Skin of body (tissue), 3 donors: ENCODE data around the gene PPP4R3A. TPM values are rescaled to one million over a fixed set of nuclear protein-coding genes. Genes with fewer than 3 reads are reported as not detected.
"Not testable (repeated sequence)": the region's sequence is repeated elsewhere in the genome, so short reads cannot be mapped to it uniquely, and the experiment has no call there.

ENCODE experiments used
- DNase-seq: peaks from one replicate; lab custom pipeline; 2025; lab: John Stamatoyannopoulos, UW
- small RNA-seq: library from RNA; depleted of rRNA; stranded (forward); fragments of <200 nt; gene quantifications from one replicate; pipeline ENCODE3, GENCODE V24; 2014; ENCODE audit warnings: low replicate concordance
- total RNA-seq: library from RNA; depleted of rRNA; stranded (reverse); fragments of >200 nt; gene quantifications from one replicate; pipeline ENCODE4 v1.2.3, GENCODE V29; 2014

PPP4R3A gene
- total RNA-seq, 1 donor from 2014 or later, result 82.0 TPM

GRCh38 chr14:91409928-91410718 is 100.0 kb downstream of the PPP4R3A start:
- DNase-seq, result no peak

DNA sequence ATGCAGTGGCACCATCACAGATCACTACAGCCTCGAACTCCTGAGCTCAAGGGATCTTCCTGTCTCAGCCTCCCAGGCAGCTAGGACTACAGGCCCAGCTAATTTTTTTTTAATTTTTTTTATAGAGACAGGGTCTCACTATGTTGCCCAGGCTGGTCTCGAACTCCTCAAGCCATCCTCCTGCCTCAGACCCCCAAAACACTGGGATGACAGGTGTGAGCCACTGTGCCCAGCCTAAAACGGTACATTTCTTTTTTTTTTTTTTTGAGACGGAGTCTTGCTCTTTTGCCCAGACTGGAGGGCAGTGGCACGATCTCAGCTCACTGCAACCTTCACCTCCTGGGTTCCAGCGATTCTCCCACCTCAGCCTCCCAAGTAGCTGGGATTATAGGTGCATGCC is 100.9 kb downstream of the PPP4R3A start:
- DNase-seq, result not testable (repeated sequence)

Small RNAs within 50 kb of the gene (small RNA-seq; reads per million reads assigned to genes)
- not detected for gene AL133373.1

Other genes starting within 250 kb of the PPP4R3A start
- 16.5 TPM for gene CCDC88C, start 92.5 kb downstream of the PPP4R3A start, total RNA-seq
- gene CATSPERB, start 221.8 kb upstream of the PPP4R3A start, total RNA-seq, result 0.89 TPM